Lung (tissue), 12 donors: Measurements from ENCODE around the gene GNAZ. TPM values are rescaled to one million over a fixed set of nuclear protein-coding genes. Genes with fewer than 3 reads are reported as not detected.

Experiments used
- ATAC-seq: fragments of 200-7000 bp; cut with Tn5 transposase; one replicate; pipeline ENCODE4 v1.9.1; 2020; ENCODE audit warnings: moderate number of reproducible peaks; ENCODE audit not compliant: insufficient read depth, low FRiP score
- DNase-seq, 3 donors: peaks; one replicate each; pipeline ENCODE4 v3.0.0-alpha.2; 2013 to 2017
- H3K27ac ChIP-seq, 2 donors: one replicate each; pipeline ENCODE4 v1.5.1; 2013; ENCODE audit warnings: mild to moderate bottlenecking in 2 of 2, moderate library complexity in 2 of 2, control low read depth in 1 of 2, inconsistent platforms in 1 of 2, low read depth in 1 of 2, low read length in 1 of 2
- H3K27me3 ChIP-seq, 3 donors: one replicate each; pipeline ENCODE4 v1.5.1; 2013; ENCODE audit warnings: low read length in 2 of 3; ENCODE audit not compliant: control insufficient read depth in 3 of 3, insufficient read depth in 3 of 3
- H3K36me3 ChIP-seq, 4 donors: one replicate each; pipeline ENCODE4 v1.5.1; 2013; ENCODE audit warnings: low read length in 4 of 4, mild to moderate bottlenecking in 1 of 4, moderate library complexity in 1 of 4; ENCODE audit not compliant: control insufficient read depth in 4 of 4, insufficient read depth in 4 of 4
- H3K4me1 ChIP-seq, 5 donors: one replicate each; pipeline ENCODE4 v1.5.1; 2013; ENCODE audit warnings: low read length in 5 of 5, mild to moderate bottlenecking in 2 of 5, moderate library complexity in 1 of 5; ENCODE audit not compliant: control insufficient read depth in 5 of 5, insufficient read depth in 5 of 5
- H3K4me3 ChIP-seq: one replicate; pipeline ENCODE4 v1.5.1; 2013; ENCODE audit warnings: mild to moderate bottlenecking, control low read depth, moderate library complexity
- H3K9ac ChIP-seq, 2 donors: one replicate each; pipeline ENCODE4 v1.5.1; 2013; ENCODE audit warnings: low read length in 2 of 2, control low read depth in 1 of 2; ENCODE audit not compliant: insufficient read depth in 1 of 2
- H3K9me3 ChIP-seq, 4 donors: one replicate each; pipeline ENCODE4 v1.5.1; 2013; ENCODE audit warnings: low read length in 3 of 4, mild to moderate bottlenecking in 1 of 4, moderate library complexity in 1 of 4; ENCODE audit not compliant: control insufficient read depth in 4 of 4, insufficient read depth in 3 of 4
- WGBS, 2 donors: extraction: QIAGEN DNeasy Blood & Tissue Kit; methylation state at CpG; one replicate each; pipeline ENCODE4 v1.1.7; 2013; 5-methylcytosine and 5-hydroxymethylcytosine counted together
- polyA plus RNA-seq, 2 donors: library from polyadenylated mRNA; stranded (reverse); fragments of 200-250 nt; gene quantifications; one replicate each; pipeline ENCODE4 v1.2.1, GENCODE V29; 2013
- total RNA-seq, 2 donors: library from RNA; depleted of rRNA in 1 of 2; stranded (reverse); fragments of >200 nt in 1 of 2; gene quantifications; one replicate each; pipeline ENCODE4 v1.2.1, GENCODE V29; 2014 to 2021
- TF ChIP-seq, protein P1 (sequence below): IDR thresholded peaks from 2 replicates; pipeline ENCODE4 v1.5.1; 2012; ENCODE audit warnings: mild to moderate bottlenecking; ENCODE audit errors: control extremely low read depth, extremely low read depth
- donor health status: control.
- donor health status: control.
- donor health status: Bipolar disorder and iron deficiency.
- donor health status: healthy.
- donor health status: DM: yes; HTN: yes; CAD: no.

Gene GNAZ
- total and polyA plus RNA-seq, 4 donors: 0.77 to 5.0 (median 2.3) TPM

DNA sequence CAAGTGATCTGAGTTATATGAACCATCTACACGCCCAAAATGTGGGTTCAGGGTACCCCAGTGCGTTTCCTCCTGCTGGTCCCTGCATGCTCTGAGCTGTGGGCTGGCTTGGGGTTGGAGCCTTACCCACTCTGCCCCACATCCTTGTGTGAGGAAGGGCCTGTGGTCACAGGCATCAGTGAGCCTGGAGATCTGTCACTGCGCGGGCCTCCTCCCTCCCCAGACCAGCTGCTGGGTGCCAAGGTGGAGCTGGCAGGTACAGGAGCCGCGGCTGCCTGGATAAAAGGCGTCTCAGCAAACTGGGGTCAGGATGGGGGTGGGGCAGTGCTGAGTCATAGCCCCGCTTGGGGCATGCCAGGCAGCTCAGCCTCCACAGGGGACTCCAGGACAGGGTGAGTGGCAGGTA, 17.9 kb downstream of the GNAZ start:
- no peaks in the 10 kb centered on the region for H3K4me1 ChIP-seq
- ATAC-seq: no peak
- no peak overlapping the region for H3K27ac ChIP-seq
- H3K9me3 ChIP-seq: peaks cover 0 to 4% (median 0%) of the 10 kb centered on the region in 4 donors
- no peak for DNase-seq
- H3K27me3 ChIP-seq: no peaks in the 10 kb centered on the region
- no peak overlapping the region for H3K4me3 ChIP-seq
- no peak overlapping the region for H3K9ac ChIP-seq
- WGBS, 2 donors: 66 to 79% methylated on average over 8 of the region's 8 CpGs
- TF ChIP-seq, protein P1, sequence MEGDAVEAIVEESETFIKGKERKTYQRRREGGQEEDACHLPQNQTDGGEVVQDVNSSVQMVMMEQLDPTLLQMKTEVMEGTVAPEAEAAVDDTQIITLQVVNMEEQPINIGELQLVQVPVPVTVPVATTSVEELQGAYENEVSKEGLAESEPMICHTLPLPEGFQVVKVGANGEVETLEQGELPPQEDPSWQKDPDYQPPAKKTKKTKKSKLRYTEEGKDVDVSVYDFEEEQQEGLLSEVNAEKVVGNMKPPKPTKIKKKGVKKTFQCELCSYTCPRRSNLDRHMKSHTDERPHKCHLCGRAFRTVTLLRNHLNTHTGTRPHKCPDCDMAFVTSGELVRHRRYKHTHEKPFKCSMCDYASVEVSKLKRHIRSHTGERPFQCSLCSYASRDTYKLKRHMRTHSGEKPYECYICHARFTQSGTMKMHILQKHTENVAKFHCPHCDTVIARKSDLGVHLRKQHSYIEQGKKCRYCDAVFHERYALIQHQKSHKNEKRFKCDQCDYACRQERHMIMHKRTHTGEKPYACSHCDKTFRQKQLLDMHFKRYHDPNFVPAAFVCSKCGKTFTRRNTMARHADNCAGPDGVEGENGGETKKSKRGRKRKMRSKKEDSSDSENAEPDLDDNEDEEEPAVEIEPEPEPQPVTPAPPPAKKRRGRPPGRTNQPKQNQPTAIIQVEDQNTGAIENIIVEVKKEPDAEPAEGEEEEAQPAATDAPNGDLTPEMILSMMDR: no peak
- no peaks in the 10 kb centered on the region for H3K36me3 ChIP-seq

GRCh38 chr22:23089010-23089409, 18.7 kb downstream of the GNAZ start:
- no peaks in the 10 kb centered on the region for H3K27me3 ChIP-seq
- no peak for DNase-seq
- WGBS, 2 donors: 93 to 96% methylated on average over 10 of the region's 10 CpGs
- H3K9ac ChIP-seq: no peak overlapping the region
- no peaks in the 10 kb centered on the region for H3K4me1 ChIP-seq
- no peak for ATAC-seq
- H3K36me3 ChIP-seq: no peaks in the 10 kb centered on the region
- no peak overlapping the region for H3K27ac ChIP-seq
- no peak overlapping the region for H3K4me3 ChIP-seq
- peaks cover 0 to 4% (median 0%) of the 10 kb centered on the region in 4 donors for H3K9me3 ChIP-seq
- TF ChIP-seq, protein P1: no peak

DNA sequence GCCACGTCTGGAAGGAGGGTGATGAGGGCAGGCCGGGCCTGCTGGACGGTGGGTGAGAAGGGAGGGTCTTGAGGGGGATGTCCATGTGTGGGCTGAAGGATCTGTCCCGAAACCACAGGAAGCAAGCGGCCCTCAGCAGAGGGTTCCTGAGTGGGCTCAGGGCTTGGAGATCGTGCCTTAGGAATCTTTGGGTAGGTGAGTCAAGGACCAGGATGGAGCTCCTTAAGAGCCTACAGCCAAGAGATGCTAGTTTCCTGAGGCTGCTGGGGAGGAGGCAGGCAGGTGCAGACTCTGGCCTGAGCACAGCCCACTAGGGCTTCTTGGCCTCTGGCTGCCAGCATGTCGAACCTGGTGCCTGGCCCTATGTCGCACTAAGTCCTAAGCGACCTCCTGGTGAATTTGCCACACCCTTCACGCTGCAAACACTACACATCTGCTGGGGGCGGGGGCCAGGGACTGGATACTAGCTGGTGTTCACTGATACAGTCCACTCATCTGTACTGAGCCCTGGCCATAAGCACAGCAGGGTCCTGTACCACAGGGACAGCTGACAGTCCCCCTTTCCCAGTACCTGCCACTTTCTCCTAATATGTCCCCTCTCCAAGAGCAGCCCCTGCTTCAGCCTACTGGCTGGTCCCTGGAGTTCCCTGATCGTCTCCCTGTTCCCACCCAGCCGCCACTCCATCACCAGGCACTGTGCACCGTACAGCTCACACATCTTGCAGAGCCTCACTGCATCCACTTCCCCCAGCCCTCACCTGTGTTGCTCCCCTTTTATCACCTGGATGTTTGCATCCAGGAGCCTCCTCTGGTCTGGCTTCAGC, 19.5 kb downstream of the GNAZ start:
- ATAC-seq (no peak), DNase-seq (no peak)
- no peaks in the 10 kb centered on the region for H3K36me3 ChIP-seq
- no peaks in the 10 kb centered on the region for H3K27me3 ChIP-seq
- peaks cover 0 to 4% (median 0%) of the 10 kb centered on the region in 4 donors for H3K9me3 ChIP-seq
- H3K4me1 ChIP-seq: no peaks in the 10 kb centered on the region
- no peak overlapping the region for H3K4me3 ChIP-seq
- H3K9ac ChIP-seq: peak overlapping the region in 1 of 2 donors; percentile 25
- TF ChIP-seq, protein P1: no peak
- H3K27ac ChIP-seq: no peak overlapping the region
- WGBS, 2 donors: 86 to 91% methylated on average over 14 of the region's 14 CpGs
